ENCODE measurements around the gene DUSP8. TPM values are rescaled to one million over a fixed set of nuclear protein-coding genes. Genes with fewer than 3 reads are reported as not detected.
"Not testable (repeated sequence)": the region's sequence is repeated elsewhere in the genome, so short reads cannot be mapped to it uniquely, and the experiment has no call there.

Gene DUSP8
- total RNA-seq, 1 experiment from 2014 or later, result 2.4 TPM

DNA sequence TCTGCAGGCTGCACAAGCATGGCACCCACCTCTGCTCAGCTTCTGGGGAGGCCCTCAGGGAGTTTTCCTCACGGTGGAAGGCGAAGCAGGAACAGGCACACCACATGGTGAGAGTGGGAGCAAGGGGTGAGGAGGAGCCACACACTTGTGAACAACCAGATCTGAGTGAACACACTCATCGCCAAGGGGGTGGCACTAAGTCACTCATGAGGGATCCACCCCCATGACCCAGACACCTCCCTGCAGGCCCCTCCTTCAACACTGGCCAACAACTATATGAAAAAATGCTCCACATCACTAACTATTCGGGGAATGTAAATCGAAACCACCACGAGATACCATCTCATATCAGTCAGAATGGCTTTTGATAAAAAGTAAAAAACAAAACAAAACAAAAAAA, 26.7 kb upstream of the DUSP8 start:
- POLR2A ChIA-PET, result no interaction called here
- H3K4me1 Mint-ChIP-seq, result peaks cover 35% of the 10 kb centered on the region
- TF ChIP-seq FOXJ3 (CRISPR knock-in tag; IDR thresholded peaks at IDR 0.05; ENCODE audit: borderline replicate concordance) (no peak), ZNF138 (CRISPR knock-in tag; conservative IDR thresholded peaks at IDR 0.05) (no peak), JUN (CRISPR knock-in tag; IDR thresholded peaks at IDR 0.05) (no peak), ZNF219 (CRISPR knock-in tag; IDR thresholded peaks at IDR 0.05; ENCODE audit: borderline replicate concordance) (no peak), KAT7 (CRISPR knock-in tag; IDR thresholded peaks at IDR 0.05; ENCODE audit: borderline replicate concordance) (no peak), GRHL2 (CRISPR knock-in tag; IDR thresholded peaks at IDR 0.05; ENCODE audit: insufficient replicate concordance, severe bottlenecking) (no peak), CBFB (CRISPR knock-in tag; IDR thresholded peaks at IDR 0.05; ENCODE audit: low read depth) (no peak), TEAD1 (CRISPR knock-in tag; IDR thresholded peaks at IDR 0.05) (no peak), NFATC4 (CRISPR knock-in tag; IDR thresholded peaks at IDR 0.05) (no peak), IRF2 (CRISPR knock-in tag; IDR thresholded peaks at IDR 0.05; ENCODE audit: borderline replicate concordance, low read depth) (no peak)
- TF ChIP-seq, protein P1, sequence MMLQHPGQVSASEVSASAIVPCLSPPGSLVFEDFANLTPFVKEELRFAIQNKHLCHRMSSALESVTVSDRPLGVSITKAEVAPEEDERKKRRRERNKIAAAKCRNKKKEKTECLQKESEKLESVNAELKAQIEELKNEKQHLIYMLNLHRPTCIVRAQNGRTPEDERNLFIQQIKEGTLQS (CRISPR knock-in tag; conservative IDR thresholded peaks at IDR 0.05), result no peak
- peaks cover 36% of the 10 kb centered on the region for H3K36me3 Mint-ChIP-seq
- no peak for ATAC-seq
- H3K27ac Mint-ChIP-seq, result no peak overlapping the region
- H3K27me3 Mint-ChIP-seq (ENCODE audit: low read depth), result peaks cover 57% of the 10 kb centered on the region
- CTCF ChIA-PET, result interaction anchor here (3.1 to 6.2 kb wide), 3 partner anchors 24 to 52 kb away, joined by 8 to 102 read pairs (median 98); partner anchors contain the start of gene KRTAP5-5
- H3K4me3 Mint-ChIP-seq, result no peak overlapping the region
- peaks cover 40% of the 10 kb centered on the region for H3K9me3 Mint-ChIP-seq
- DNase-seq (ENCODE audit: low spot score), result no peak

DNA sequence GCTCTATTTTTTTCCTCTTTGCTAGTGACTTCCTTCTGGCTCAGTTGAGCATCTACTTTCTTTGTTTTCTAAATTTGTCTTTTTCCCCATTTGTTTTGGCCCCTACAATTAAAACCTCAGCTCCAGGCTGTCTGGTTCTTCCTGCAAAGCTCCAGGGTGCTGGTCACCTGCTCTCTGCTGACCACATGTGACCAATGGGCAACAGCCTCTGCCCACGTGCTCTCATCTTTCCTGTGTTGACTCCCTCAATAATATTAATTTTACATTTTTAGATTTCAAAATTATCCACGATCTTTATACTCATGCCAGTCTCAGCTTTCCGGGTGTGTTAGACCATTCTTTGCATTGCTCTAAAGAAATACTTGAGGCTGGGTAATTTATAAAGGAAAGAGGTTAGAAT, 26.3 kb upstream of the DUSP8 start:
- Mint-ChIP-seq H3K27me3 (ENCODE audit: low read depth) (peaks cover 59% of the 10 kb centered on the region), H3K9me3 (peaks cover 40% of the 10 kb centered on the region), H3K4me1 (peaks cover 35% of the 10 kb centered on the region), H3K36me3 (peaks cover 36% of the 10 kb centered on the region)
- CTCF ChIA-PET, result interaction anchor here (0.6 to 6.2 kb wide), 4 partner anchors 24 to 168 kb away, joined by 6 to 102 read pairs (median 53); partner anchors contain the start of gene KRTAP5-5
- not testable (repeated sequence) for ATAC-seq; H3K27ac Mint-ChIP-seq; H3K4me3 Mint-ChIP-seq; DNase-seq (ENCODE audit: low spot score)
- POLR2A ChIA-PET, result interaction anchor here (0.7 kb wide), 1 partner anchor 205 kb away, joined by 4 read pairs; no protein-coding TSS in a partner anchor

- CTCF ChIA-PET, result interaction anchor here (0.6 to 6.2 kb wide), 5 partner anchors 23 to 169 kb away, joined by 6 to 102 read pairs (median 11); partner anchors contain the start of gene KRTAP5-5
- Mint-ChIP-seq H3K4me3 (no peak within 1 kb of the TSS), H3K4me1 (peaks cover 35% of the 10 kb centered on the region), H3K27ac (peak within 1 kb of the TSS; percentile 48; the same call in 1 of the 2 replicates), H3K27me3 (ENCODE audit: low read depth) (peaks cover 63% of the 10 kb centered on the region), H3K9me3 (peaks cover 40% of the 10 kb centered on the region), H3K36me3 (peaks cover 36% of the 10 kb centered on the region)
- no peak for ATAC-seq
- DNase-seq (ENCODE audit: low spot score), result no peak
- POLR2A ChIA-PET, result interaction anchor here (0.7 kb wide), 1 partner anchor 205 kb away, joined by 4 read pairs; no protein-coding TSS in a partner anchor
- TF ChIP-seq JAZF1 (CRISPR knock-in tag; IDR thresholded peaks at IDR 0.05) (no peak), SMAD3 (CRISPR knock-in tag; IDR thresholded peaks at IDR 0.05; ENCODE audit: borderline replicate concordance) (no peak), SMAD4 (CRISPR knock-in tag; IDR thresholded peaks at IDR 0.05) (no peak), NFYB (CRISPR knock-in tag; conservative IDR thresholded peaks at IDR 0.05; ENCODE audit: low read depth) (no peak), RORB (CRISPR knock-in tag; IDR thresholded peaks at IDR 0.05) (no peak), ESRRA (CRISPR knock-in tag; IDR thresholded peaks at IDR 0.05; ENCODE audit: borderline replicate concordance) (no peak), CREM (CRISPR knock-in tag; IDR thresholded peaks at IDR 0.05) (no peak), ATF2 (CRISPR knock-in tag; IDR thresholded peaks at IDR 0.05; ENCODE audit: borderline replicate concordance, low read depth) (no peak), GTF2I (CRISPR knock-in tag; conservative IDR thresholded peaks at IDR 0.05) (no peak), USF2 (CRISPR knock-in tag; IDR thresholded peaks at IDR 0.05) (no peak), ZNF416 (CRISPR knock-in tag; IDR thresholded peaks at IDR 0.05) (no peak), ZNF423 (CRISPR knock-in tag; IDR thresholded peaks at IDR 0.05) (no peak), ZNF671 (CRISPR knock-in tag; IDR thresholded peaks at IDR 0.05) (no peak)
- TF ChIP-seq, protein P2, sequence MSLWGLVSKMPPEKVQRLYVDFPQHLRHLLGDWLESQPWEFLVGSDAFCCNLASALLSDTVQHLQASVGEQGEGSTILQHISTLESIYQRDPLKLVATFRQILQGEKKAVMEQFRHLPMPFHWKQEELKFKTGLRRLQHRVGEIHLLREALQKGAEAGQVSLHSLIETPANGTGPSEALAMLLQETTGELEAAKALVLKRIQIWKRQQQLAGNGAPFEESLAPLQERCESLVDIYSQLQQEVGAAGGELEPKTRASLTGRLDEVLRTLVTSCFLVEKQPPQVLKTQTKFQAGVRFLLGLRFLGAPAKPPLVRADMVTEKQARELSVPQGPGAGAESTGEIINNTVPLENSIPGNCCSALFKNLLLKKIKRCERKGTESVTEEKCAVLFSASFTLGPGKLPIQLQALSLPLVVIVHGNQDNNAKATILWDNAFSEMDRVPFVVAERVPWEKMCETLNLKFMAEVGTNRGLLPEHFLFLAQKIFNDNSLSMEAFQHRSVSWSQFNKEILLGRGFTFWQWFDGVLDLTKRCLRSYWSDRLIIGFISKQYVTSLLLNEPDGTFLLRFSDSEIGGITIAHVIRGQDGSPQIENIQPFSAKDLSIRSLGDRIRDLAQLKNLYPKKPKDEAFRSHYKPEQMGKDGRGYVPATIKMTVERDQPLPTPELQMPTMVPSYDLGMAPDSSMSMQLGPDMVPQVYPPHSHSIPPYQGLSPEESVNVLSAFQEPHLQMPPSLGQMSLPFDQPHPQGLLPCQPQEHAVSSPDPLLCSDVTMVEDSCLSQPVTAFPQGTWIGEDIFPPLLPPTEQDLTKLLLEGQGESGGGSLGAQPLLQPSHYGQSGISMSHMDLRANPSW (CRISPR knock-in tag; conservative IDR thresholded peaks at IDR 0.05; ENCODE audit: low read depth), result no peak
- TF ChIP-seq, protein P3, sequence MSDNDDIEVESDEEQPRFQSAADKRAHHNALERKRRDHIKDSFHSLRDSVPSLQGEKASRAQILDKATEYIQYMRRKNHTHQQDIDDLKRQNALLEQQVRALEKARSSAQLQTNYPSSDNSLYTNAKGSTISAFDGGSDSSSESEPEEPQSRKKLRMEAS (CRISPR knock-in tag; IDR thresholded peaks at IDR 0.05), result no peak
- TF ChIP-seq, protein P4, sequence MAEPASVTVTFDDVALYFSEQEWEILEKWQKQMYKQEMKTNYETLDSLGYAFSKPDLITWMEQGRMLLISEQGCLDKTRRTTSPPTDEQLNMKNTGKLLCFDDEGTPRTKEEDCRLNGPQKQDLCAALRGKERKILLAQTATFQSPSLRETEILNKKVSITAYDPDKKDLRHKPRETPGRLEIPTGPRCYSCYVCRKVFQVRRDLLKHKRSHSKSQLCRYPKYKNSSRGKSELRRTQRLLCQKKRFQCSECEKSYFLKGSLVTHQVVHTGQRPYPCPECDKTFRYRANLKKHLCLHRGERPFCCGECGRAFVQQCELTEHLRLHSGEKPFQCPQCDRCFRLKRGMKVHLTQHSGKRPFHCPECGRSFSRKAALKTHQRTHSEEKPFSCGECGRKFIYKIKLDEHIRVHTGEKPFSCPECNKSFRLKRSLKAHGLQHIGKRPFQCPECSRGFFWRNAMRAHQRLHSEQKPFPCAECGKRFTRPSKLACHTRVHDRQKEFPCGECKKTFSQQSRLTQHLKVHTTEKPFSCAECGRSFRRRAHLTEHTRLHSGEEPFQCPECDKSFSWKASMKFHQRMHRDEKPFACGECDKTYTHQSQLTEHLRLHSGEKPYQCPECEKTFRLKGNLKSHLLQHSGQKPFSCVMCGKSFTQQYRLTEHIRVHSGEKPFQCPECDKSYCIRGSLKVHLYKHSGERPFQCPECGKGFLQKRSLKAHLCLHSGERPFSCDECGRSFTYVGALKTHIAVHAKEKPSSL (CRISPR knock-in tag; conservative IDR thresholded peaks at IDR 0.05), result no peak
These were observed 25.9 kb upstream of the DUSP8 start, which contains the start of gene KRTAP5-2 for GRCh38 chr11:1597994-1598380. Gene KRTAP5-2, minus strand, starts transcription at chr11:1598294. Its CDS starts 44 bp downstream, at chr11:1598250.

Data from WTC11 (cell line).